HL-60 (cell line): ENCODE results near the gene NOL6.

Source experiments
- CTCF ChIP-seq: IDR thresholded peaks from one replicate; pipeline ENCODE4 v1.5.1; 2011; ENCODE audit warnings: low read length, control low read depth, inconsistent platforms; ENCODE audit not compliant: insufficient read depth
- GABPA ChIP-seq: IDR thresholded peaks from 2 replicates; pipeline ENCODE4 v1.6.1; 2012; ENCODE audit warnings: low read depth
- POLR2AphosphoS5 ChIP-seq: IDR thresholded peaks from 2 replicates; pipeline ENCODE4 v1.6.1; 2012; ENCODE audit warnings: low read depth
- REST ChIP-seq: IDR thresholded peaks from 2 replicates; pipeline ENCODE4 v1.6.1; 2012; ENCODE audit warnings: low read depth; ENCODE audit not compliant: insufficient replicate concordance
- SPI1 ChIP-seq: IDR thresholded peaks from 2 replicates; pipeline ENCODE4 v1.6.1; 2012; ENCODE audit warnings: low read depth, mild to moderate bottlenecking, borderline replicate concordance

GRCh38 chr9:33437898-33438297, 35.8 kb downstream of the NOL6 start:
- TF ChIP-seq CTCF: no peak
- TF ChIP-seq POLR2AphosphoS5: no peak
- TF ChIP-seq REST: no peak
- no peak for TF ChIP-seq GABPA
- no peak for TF ChIP-seq SPI1
